Medulla oblongata (tissue), 1 donor: ENCODE data around the gene RAB35.
"Not testable (repeated sequence)": the region's sequence is repeated elsewhere in the genome, so short reads cannot be mapped to it uniquely, and the experiment has no call there.

Experiments
- DNase-seq: peaks from one replicate; pipeline ENCODE4 v3.0.0-alpha.2; 2015; ENCODE audit errors: extremely low spot score

RAB35 gene

GRCh38 chr12:120060717-120061116 is 55.8 kb downstream of the RAB35 start:
- DNase-seq: no peak

- DNase-seq: no peak
Measured at GRCh38 chr12:120060196-120060595, 56.4 kb downstream of the RAB35 start.

GRCh38 chr12:120056739-120057138 is 59.8 kb downstream of the RAB35 start:
- DNase-seq: no peak

- DNase-seq: no peak
Measured at GRCh38 chr12:120055231-120056000, 61.1 kb downstream of the RAB35 start.

GRCh38 chr12:120054293-120054692 is 62.3 kb downstream of the RAB35 start:
- DNase-seq: no peak

GRCh38 chr12:120051535-120051934 is 65.0 kb downstream of the RAB35 start:
- DNase-seq: no peak

- no peak for DNase-seq
Measured at GRCh38 chr12:120049426-120049825, 67.1 kb downstream of the RAB35 start.

- no peak for DNase-seq
Measured at GRCh38 chr12:120048263-120048662, 68.3 kb downstream of the RAB35 start.

- DNase-seq: no peak
Measured at GRCh38 chr12:120047072-120047471, 69.5 kb downstream of the RAB35 start.

GRCh38 chr12:120045367-120045766 is 71.2 kb downstream of the RAB35 start:
- not testable (repeated sequence) for DNase-seq
